Loucy (cell line): ENCODE data around the gene NNMT.

ENCODE experiments used
- H2AFZ ChIP-seq: fragments of 200-600 bp; sonication (generic); 2 replicates; pipeline ENCODE4 v1.6.0; 2016; ENCODE audit warnings: antibody characterized with exemption, mild to moderate bottlenecking, low read length, moderate library complexity
- H3F3A ChIP-seq: fragments of 200-600 bp; 2 replicates; pipeline ENCODE4 v1.6.0; 2016; ENCODE audit warnings: antibody characterized with exemption, low read depth, mild to moderate bottlenecking
- H3K27me3 ChIP-seq: fragments of 200-600 bp; sonication (generic); 2 replicates; pipeline ENCODE4 v1.6.1; 2014; ENCODE audit warnings: low read length, mild to moderate bottlenecking; ENCODE audit not compliant: insufficient read depth, poor library complexity, severe bottlenecking
- H3K36me3 ChIP-seq: fragments of 200-600 bp; sonication (generic); 2 replicates; pipeline ENCODE4 v1.6.1; 2016; ENCODE audit warnings: low read length; ENCODE audit not compliant: insufficient read depth
- H3K4me1 ChIP-seq: fragments of 200-600 bp; sonication (generic); 2 replicates; pipeline ENCODE4 v1.5.1; 2014; ENCODE audit warnings: low read length, mild to moderate bottlenecking; ENCODE audit not compliant: insufficient read depth, poor library complexity, severe bottlenecking
- H3K4me2 ChIP-seq: fragments of 200-600 bp; sonication (generic); 2 replicates; pipeline ENCODE4 v1.6.0; 2014; ENCODE audit warnings: antibody characterized with exemption, low read length, low read depth, mild to moderate bottlenecking; ENCODE audit not compliant: poor library complexity, severe bottlenecking
- H3K4me3 ChIP-seq: fragments of 200-600 bp; sonication (generic); 2 replicates; pipeline ENCODE4 v1.5.1; 2014; ENCODE audit warnings: low read length, mild to moderate bottlenecking, mixed read lengths; ENCODE audit not compliant: poor library complexity, severe bottlenecking
- H3K79me2 ChIP-seq: fragments of 200-600 bp; sonication (generic); 2 replicates; pipeline ENCODE4 v1.6.1; 2014; ENCODE audit warnings: low read length; ENCODE audit not compliant: insufficient read depth
- H3K9ac ChIP-seq: fragments of 200-600 bp; sonication (generic); 2 replicates; pipeline ENCODE4 v1.6.0; 2014; ENCODE audit warnings: mild to moderate bottlenecking, low read depth, low read length, moderate library complexity; ENCODE audit not compliant: poor library complexity, severe bottlenecking
- H3K9me2 ChIP-seq: fragments of 200-600 bp; sonication (generic); replicated peaks from 2 replicates; pipeline ENCODE4 v1.6.1; 2016; ENCODE audit warnings: low read depth, low read length, mixed read lengths
- H3K9me3 ChIP-seq: fragments of 200-600 bp; sonication (generic); 2 replicates; pipeline ENCODE4 v1.6.1; 2014; ENCODE audit warnings: mild to moderate bottlenecking, antibody characterized with exemption, low read length, low read depth; ENCODE audit not compliant: insufficient read depth
- H4K20me1 ChIP-seq: fragments of 200-600 bp; sonication (generic); 2 replicates; pipeline ENCODE4 v1.6.0; 2014; ENCODE audit warnings: antibody characterized with exemption, low read length, mild to moderate bottlenecking; ENCODE audit not compliant: insufficient read depth, poor library complexity, severe bottlenecking
- EZH2phosphoT487 ChIP-seq: fragments of 200-600 bp; IDR thresholded peaks from 2 replicates; pipeline ENCODE4 v1.6.1; 2018; ENCODE audit warnings: antibody characterized with exemption, mild to moderate bottlenecking, moderate library complexity, borderline replicate concordance
- TF ChIP-seq, protein P1 (sequence below): fragments of 200-600 bp; sonication (generic); conservative IDR thresholded peaks from 2 replicates; pipeline ENCODE4 v1.5.1; 2014; ENCODE audit warnings: mild to moderate bottlenecking, antibody characterized with exemption, low read length

NNMT gene

DNA sequence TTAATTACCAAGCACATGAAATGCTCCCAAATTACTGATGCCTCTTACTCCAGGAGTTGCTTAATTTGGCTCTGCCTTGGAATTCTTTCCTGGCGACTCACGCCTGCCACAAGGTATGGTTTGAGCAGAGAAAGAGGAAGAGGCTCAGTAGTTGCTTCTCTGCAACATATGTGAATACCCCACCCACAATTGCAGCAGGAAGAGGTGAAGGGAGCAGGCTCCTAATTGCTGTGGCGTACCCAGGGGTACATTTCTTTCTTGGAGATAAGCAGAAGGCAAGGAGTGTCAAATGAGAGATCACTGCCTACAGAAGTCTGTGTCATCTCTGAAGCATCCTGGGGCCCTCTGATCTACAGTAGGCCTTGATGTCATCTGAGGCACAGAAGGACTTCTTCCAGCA lies 10.6 kb upstream of the NNMT start:
- no peaks in the 10 kb centered on the region for H4K20me1 ChIP-seq
- no peaks in the 10 kb centered on the region for H3F3A ChIP-seq
- no peaks in the 10 kb centered on the region for H3K9me2 ChIP-seq
- no peaks in the 10 kb centered on the region for H3K4me1 ChIP-seq
- H3K9ac ChIP-seq, result no peak overlapping the region
- no peak overlapping the region for H3K4me2 ChIP-seq
- TF ChIP-seq, protein P1, sequence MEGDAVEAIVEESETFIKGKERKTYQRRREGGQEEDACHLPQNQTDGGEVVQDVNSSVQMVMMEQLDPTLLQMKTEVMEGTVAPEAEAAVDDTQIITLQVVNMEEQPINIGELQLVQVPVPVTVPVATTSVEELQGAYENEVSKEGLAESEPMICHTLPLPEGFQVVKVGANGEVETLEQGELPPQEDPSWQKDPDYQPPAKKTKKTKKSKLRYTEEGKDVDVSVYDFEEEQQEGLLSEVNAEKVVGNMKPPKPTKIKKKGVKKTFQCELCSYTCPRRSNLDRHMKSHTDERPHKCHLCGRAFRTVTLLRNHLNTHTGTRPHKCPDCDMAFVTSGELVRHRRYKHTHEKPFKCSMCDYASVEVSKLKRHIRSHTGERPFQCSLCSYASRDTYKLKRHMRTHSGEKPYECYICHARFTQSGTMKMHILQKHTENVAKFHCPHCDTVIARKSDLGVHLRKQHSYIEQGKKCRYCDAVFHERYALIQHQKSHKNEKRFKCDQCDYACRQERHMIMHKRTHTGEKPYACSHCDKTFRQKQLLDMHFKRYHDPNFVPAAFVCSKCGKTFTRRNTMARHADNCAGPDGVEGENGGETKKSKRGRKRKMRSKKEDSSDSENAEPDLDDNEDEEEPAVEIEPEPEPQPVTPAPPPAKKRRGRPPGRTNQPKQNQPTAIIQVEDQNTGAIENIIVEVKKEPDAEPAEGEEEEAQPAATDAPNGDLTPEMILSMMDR, result no peak
- no peak for TF ChIP-seq EZH2phosphoT487
- H2AFZ ChIP-seq, result no peak overlapping the region
- H3K36me3 ChIP-seq, result no peaks in the 10 kb centered on the region
- H3K27me3 ChIP-seq, result peaks cover 7% of the 10 kb centered on the region
- no peaks in the 10 kb centered on the region for H3K79me2 ChIP-seq
- no peaks in the 10 kb centered on the region for H3K9me3 ChIP-seq
- no peak overlapping the region for H3K4me3 ChIP-seq

- Histone ChIP-seq H3K27me3 (peaks cover 7% of the 10 kb centered on the region), H4K20me1 (no peaks in the 10 kb centered on the region), H3K36me3 (no peaks in the 10 kb centered on the region), H3K4me1 (no peaks in the 10 kb centered on the region), H3K4me2 (no peak overlapping the region), H3F3A (no peaks in the 10 kb centered on the region), H2AFZ (no peak overlapping the region), H3K9me2 (no peaks in the 10 kb centered on the region), H3K4me3 (no peak overlapping the region), H3K9ac (no peak overlapping the region), H3K79me2 (no peaks in the 10 kb centered on the region), H3K9me3 (no peaks in the 10 kb centered on the region)
- TF ChIP-seq EZH2phosphoT487, result no peak
- TF ChIP-seq, protein P1, result no peak
Observed at GRCh38 chr11:114286229-114286628, 10.0 kb upstream of the NNMT start.

DNA sequence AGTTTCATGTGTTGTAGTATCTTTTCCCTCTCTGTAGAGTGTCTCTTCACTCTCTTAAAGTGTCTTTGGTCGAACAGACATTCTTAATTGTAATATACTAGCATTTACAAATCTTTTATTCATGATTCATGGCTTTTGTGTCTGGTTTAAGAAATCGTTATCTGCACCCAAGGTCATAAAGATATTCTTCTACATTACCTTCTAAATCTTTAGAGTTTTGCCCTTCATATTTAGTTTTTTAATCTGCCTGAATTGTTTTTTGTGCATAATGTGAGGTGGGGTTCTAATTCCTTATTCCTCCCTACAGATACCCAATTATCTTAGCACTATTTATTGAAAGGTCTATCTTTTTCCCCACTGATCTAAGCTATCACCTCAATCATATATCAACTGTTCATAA lies 9.0 kb upstream of the NNMT start:
- Histone ChIP-seq H3K9me2 (no peaks in the 10 kb centered on the region), H3K9me3 (no peaks in the 10 kb centered on the region), H3K4me1 (no peaks in the 10 kb centered on the region), H2AFZ (no peak overlapping the region), H3K4me2 (no peak overlapping the region), H3K4me3 (no peak overlapping the region), H3K36me3 (no peaks in the 10 kb centered on the region), H4K20me1 (no peaks in the 10 kb centered on the region), H3K27me3 (peaks cover 7% of the 10 kb centered on the region), H3K79me2 (no peaks in the 10 kb centered on the region), H3K9ac (no peak overlapping the region), H3F3A (no peaks in the 10 kb centered on the region)
- TF ChIP-seq, protein P1, result no peak
- TF ChIP-seq EZH2phosphoT487, result no peak
